PC-9 (cell line): ENCODE data around the gene PELI1.

Source experiments
- EZH2 ChIP-seq: fragments of 200-600 bp; sonication (generic); IDR thresholded peaks from 2 replicates; pipeline ENCODE4 v1.8.0; 2017; ENCODE audit warnings: antibody characterized with exemption, low read depth
- TF ChIP-seq, protein P1 (sequence below): fragments of 200-600 bp; sonication (generic); conservative IDR thresholded peaks from 2 replicates; pipeline ENCODE4 v1.6.1; 2017; ENCODE audit warnings: mixed run types, antibody characterized with exemption, mild to moderate bottlenecking, moderate library complexity

DNA sequence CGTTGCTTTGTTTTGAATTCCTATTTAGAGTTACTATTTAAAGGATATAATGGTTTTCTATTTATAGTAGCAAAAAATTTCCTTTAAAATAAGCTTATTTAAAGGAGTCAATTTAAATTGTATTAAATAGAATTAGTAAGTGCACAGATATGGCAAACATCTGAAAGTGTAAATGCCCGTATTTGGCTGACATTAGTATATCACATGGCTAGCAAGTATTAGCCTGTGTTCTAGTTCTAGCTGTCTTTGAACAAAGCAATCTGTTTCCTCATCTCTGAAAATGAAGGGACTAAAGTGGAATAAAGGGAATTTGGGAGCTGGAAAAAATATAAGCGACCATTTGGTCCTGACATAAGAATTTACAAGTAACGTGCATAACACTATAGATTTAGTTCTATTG lies 32.2 kb downstream of the PELI1 start:
- TF ChIP-seq, protein P1, sequence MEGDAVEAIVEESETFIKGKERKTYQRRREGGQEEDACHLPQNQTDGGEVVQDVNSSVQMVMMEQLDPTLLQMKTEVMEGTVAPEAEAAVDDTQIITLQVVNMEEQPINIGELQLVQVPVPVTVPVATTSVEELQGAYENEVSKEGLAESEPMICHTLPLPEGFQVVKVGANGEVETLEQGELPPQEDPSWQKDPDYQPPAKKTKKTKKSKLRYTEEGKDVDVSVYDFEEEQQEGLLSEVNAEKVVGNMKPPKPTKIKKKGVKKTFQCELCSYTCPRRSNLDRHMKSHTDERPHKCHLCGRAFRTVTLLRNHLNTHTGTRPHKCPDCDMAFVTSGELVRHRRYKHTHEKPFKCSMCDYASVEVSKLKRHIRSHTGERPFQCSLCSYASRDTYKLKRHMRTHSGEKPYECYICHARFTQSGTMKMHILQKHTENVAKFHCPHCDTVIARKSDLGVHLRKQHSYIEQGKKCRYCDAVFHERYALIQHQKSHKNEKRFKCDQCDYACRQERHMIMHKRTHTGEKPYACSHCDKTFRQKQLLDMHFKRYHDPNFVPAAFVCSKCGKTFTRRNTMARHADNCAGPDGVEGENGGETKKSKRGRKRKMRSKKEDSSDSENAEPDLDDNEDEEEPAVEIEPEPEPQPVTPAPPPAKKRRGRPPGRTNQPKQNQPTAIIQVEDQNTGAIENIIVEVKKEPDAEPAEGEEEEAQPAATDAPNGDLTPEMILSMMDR: no peak
- TF ChIP-seq EZH2: no peak
